NT2/D1 (cell line): ENCODE results near the gene ANKFN1.

Experiments used
- SUZ12 ChIP-seq: IDR thresholded peaks from 2 replicates; pipeline ENCODE4 v1.6.1; 2011; ENCODE audit not compliant: insufficient read length, insufficient read depth; ENCODE audit errors: extremely low read depth
- YY1 ChIP-seq: IDR thresholded peaks from 2 replicates; pipeline ENCODE4 v1.6.1; 2011; ENCODE audit not compliant: insufficient read length, insufficient read depth
- ZNF274 ChIP-seq: IDR thresholded peaks from 2 replicates; pipeline ENCODE4 v1.6.1; 2011; ENCODE audit warnings: mild to moderate bottlenecking, low read depth, low read length

DNA sequence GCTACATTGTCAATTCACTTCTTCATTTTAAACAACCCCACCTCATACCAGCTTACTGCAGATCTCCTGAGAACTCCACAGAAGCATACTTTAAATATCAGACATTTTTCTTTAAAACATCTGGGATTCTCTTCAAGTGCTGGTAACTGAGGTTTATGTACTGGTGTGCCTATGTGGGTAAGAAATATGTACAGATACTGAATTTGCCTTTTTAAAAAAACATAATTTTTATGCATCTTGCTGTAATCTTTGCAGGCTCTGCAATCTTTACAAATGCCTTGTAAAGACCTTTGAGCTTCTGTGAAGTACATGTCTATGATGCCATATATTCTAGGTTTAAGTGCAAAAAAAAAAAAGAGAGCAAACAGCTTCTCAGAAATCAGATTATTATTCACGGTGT, 312.6 kb downstream of the ANKFN1 start:
- TF ChIP-seq ZNF274 (no peak), YY1 (no peak), SUZ12 (no peak)
